H9 (cell line): ENCODE measurements around the gene SYVN1. TPM values are rescaled to one million over a fixed set of nuclear protein-coding genes. Genes with fewer than 3 reads are reported as not detected.

Experiments used
- DNase-seq: peaks from one replicate; pipeline ENCODE4 v3.0.0-alpha.2; 2017
- H2AFZ ChIP-seq: one replicate; pipeline ENCODE4 v1.6.1; 2013; ENCODE audit warnings: mild to moderate bottlenecking, low read length, control low read depth, moderate library complexity
- H2AK5ac ChIP-seq: 2 replicates; pipeline ENCODE4 v1.6.1; 2013; ENCODE audit warnings: low read length, control low read depth, mixed read lengths; ENCODE audit not compliant: insufficient read length
- H2BK120ac ChIP-seq: one replicate; pipeline ENCODE4 v1.6.1; 2013; ENCODE audit warnings: low read depth, mild to moderate bottlenecking, low read length, control low read depth, inconsistent platforms; ENCODE audit not compliant: poor library complexity, severe bottlenecking
- H2BK12ac ChIP-seq: 2 replicates; pipeline ENCODE4 v1.6.1; 2013; ENCODE audit warnings: low read length, control low read depth, mixed read lengths, low read depth; ENCODE audit not compliant: insufficient read length
- H2BK15ac ChIP-seq: 2 replicates; pipeline ENCODE4 v1.6.1; 2013; ENCODE audit warnings: low read depth, low read length, control low read depth
- H2BK20ac ChIP-seq: one replicate; pipeline ENCODE4 v1.6.1; 2013; ENCODE audit warnings: low read depth, mild to moderate bottlenecking, low read length, control low read depth, inconsistent platforms; ENCODE audit not compliant: poor library complexity, severe bottlenecking
- H2BK5ac ChIP-seq: 2 replicates; pipeline ENCODE4 v1.6.1; 2013; ENCODE audit warnings: low read length, control low read depth, mixed read lengths; ENCODE audit not compliant: insufficient read length
- H3K14ac ChIP-seq: 2 replicates; pipeline ENCODE4 v1.6.1; 2013; ENCODE audit warnings: low read length, control low read depth; ENCODE audit not compliant: insufficient read depth
- H3K18ac ChIP-seq: 2 replicates; pipeline ENCODE4 v1.6.1; 2013; ENCODE audit warnings: low read depth, mild to moderate bottlenecking, mixed read lengths, low read length, control low read depth; ENCODE audit not compliant: insufficient read length
- H3K23ac ChIP-seq: 2 replicates; pipeline ENCODE4 v1.6.1; 2013; ENCODE audit warnings: low read length, control low read depth, mixed read lengths, low read depth; ENCODE audit not compliant: insufficient read length
- H3K23me2 ChIP-seq: 2 replicates; pipeline ENCODE4 v1.6.1; 2013; ENCODE audit warnings: low read depth, mild to moderate bottlenecking, mixed read lengths, low read length, control low read depth; ENCODE audit not compliant: insufficient read length, poor library complexity, severe bottlenecking
- H3K27ac ChIP-seq: 2 replicates; pipeline ENCODE4 v1.5.1; 2013; ENCODE audit warnings: low read length, control low read depth, mixed read lengths, low read depth; ENCODE audit not compliant: insufficient read length
- H3K27me3 ChIP-seq: 2 replicates; pipeline ENCODE4 v1.6.1; 2013; ENCODE audit warnings: low read length, control low read depth, inconsistent platforms; ENCODE audit not compliant: insufficient read depth
- H3K4ac ChIP-seq: 2 replicates; pipeline ENCODE4 v1.6.1; 2013; ENCODE audit warnings: low read depth, mild to moderate bottlenecking, control low read depth, inconsistent platforms, low read length, moderate library complexity
- H3K4me1 ChIP-seq: 2 replicates; pipeline ENCODE4 v1.6.1; 2013; ENCODE audit warnings: low read length, control low read depth, inconsistent platforms; ENCODE audit not compliant: insufficient read depth
- H3K4me2 ChIP-seq: 2 replicates; pipeline ENCODE4 v1.6.1; 2013; ENCODE audit warnings: low read length, control low read depth, mixed read lengths; ENCODE audit not compliant: insufficient read length, insufficient read depth
- H3K56ac ChIP-seq: 2 replicates; pipeline ENCODE4 v1.6.1; 2013; ENCODE audit warnings: low read depth, mild to moderate bottlenecking, mixed read lengths, low read length, control low read depth; ENCODE audit not compliant: insufficient read length
- H3K79me1 ChIP-seq: 2 replicates; pipeline ENCODE4 v1.6.1; 2013; ENCODE audit warnings: low read depth, mild to moderate bottlenecking, moderate library complexity, low read length, control low read depth, inconsistent platforms; ENCODE audit not compliant: insufficient read depth, poor library complexity, severe bottlenecking
- H3K79me2 ChIP-seq: 2 replicates; pipeline ENCODE4 v1.6.1; 2013; ENCODE audit warnings: low read length, control low read depth, inconsistent platforms; ENCODE audit not compliant: insufficient read depth
- H3K9ac ChIP-seq: 2 replicates; pipeline ENCODE4 v1.6.1; 2013; ENCODE audit warnings: low read length, control low read depth, mixed read lengths; ENCODE audit not compliant: insufficient read length; ENCODE audit errors: extremely low read depth
- H3K9me3 ChIP-seq: one replicate; pipeline ENCODE4 v1.6.1; 2013; ENCODE audit warnings: low read depth, low read length, inconsistent platforms; ENCODE audit not compliant: control insufficient read depth
- H3T11ph ChIP-seq: one replicate; pipeline ENCODE4 v1.6.1; 2013; ENCODE audit warnings: mild to moderate bottlenecking, low read length, control low read depth, inconsistent platforms
- H4K20me1 ChIP-seq: one replicate; pipeline ENCODE4 v1.6.1; 2013; ENCODE audit not compliant: control insufficient read depth, insufficient read length, insufficient read depth
- H4K5ac ChIP-seq: 2 replicates; pipeline ENCODE4 v1.6.1; 2013; ENCODE audit warnings: low read depth, mild to moderate bottlenecking, mixed read lengths, low read length, control low read depth; ENCODE audit not compliant: insufficient read length
- H4K8ac ChIP-seq: replicated peaks from 2 replicates; pipeline ENCODE4 v1.6.1; 2013; ENCODE audit warnings: low read length, control low read depth, mixed read lengths, low read depth; ENCODE audit not compliant: insufficient read length
- H4K91ac ChIP-seq: 2 replicates; pipeline ENCODE4 v1.6.1; 2013; ENCODE audit warnings: low read depth, mild to moderate bottlenecking, moderate library complexity, mixed read lengths, low read length, control low read depth; ENCODE audit not compliant: insufficient read length
- H3K27ac Mint-ChIP-seq, 3 experiments: 2 replicates in 2 of 3; 3 replicates in 1 of 3; pipeline ENCODE4 v1.8.0; 2020 to 2021; ENCODE audit warnings: mixed read lengths in 3 of 3, mild to moderate bottlenecking in 1 of 3, moderate library complexity in 1 of 3
- H3K27me3 Mint-ChIP-seq: 2 replicates; pipeline ENCODE4 v1.8.0; 2021; ENCODE audit warnings: low read depth, mild to moderate bottlenecking, moderate library complexity, mixed read lengths
- H3K36me3 Mint-ChIP-seq, 3 experiments: 2 replicates in 2 of 3; 3 replicates in 1 of 3; pipeline ENCODE4 v1.8.0; 2020 to 2021; ENCODE audit warnings: low read depth in 3 of 3, mixed read lengths in 3 of 3; ENCODE audit not compliant: insufficient read depth in 1 of 3
- H3K4me1 Mint-ChIP-seq, 2 experiments: 2 replicates each; pipeline ENCODE4 v1.8.0; 2020; ENCODE audit warnings: mixed read lengths in 2 of 2
- H3K4me3 Mint-ChIP-seq, 2 experiments: 2 replicates in 1 of 2; 3 replicates in 1 of 2; pipeline ENCODE4 v1.8.0; 2020 to 2021; ENCODE audit warnings: mild to moderate bottlenecking in 2 of 2, mixed read lengths in 2 of 2, moderate library complexity in 1 of 2
- H3K9me3 Mint-ChIP-seq, 2 experiments: 2 replicates in 1 of 2; 3 replicates in 1 of 2; pipeline ENCODE4 v1.8.0; 2020; ENCODE audit warnings: mild to moderate bottlenecking in 2 of 2, mixed read lengths in 2 of 2, moderate library complexity in 1 of 2
- CTCF ChIP-seq: fragments of 200-600 bp; sonication (generic); conservative IDR thresholded peaks from 3 replicates; pipeline ENCODE4 v1.8.0; 2021; ENCODE audit warnings: antibody characterized with exemption, mild to moderate bottlenecking
- WGBS: extraction: QIAGEN DNeasy Blood & Tissue Kit; methylation state at CpG from one replicate; pipeline ENCODE4 v1.1.7; 2013; ENCODE audit warnings: missing lambda C conversion rate, low lambda C conversion rate, mixed read lengths; ENCODE audit not compliant: insufficient read length; ENCODE audit errors: extremely low coverage; 5-methylcytosine and 5-hydroxymethylcytosine counted together
- total RNA-seq: library from RNA; stranded (reverse); gene quantifications from 2 replicates; pipeline ENCODE4 v1.2.1, GENCODE V29; 2021

Gene SYVN1
- total RNA-seq, 1 experiment from 2014 or later: 31.6 TPM

- no peak overlapping the region for H3K27ac ChIP-seq
These were observed 48.9 kb downstream of the SYVN1 start for GRCh38 chr11:65085446-65085845.

More at GRCh38 chr11:65085446-65085845, 48.9 kb downstream of the SYVN1 start:
- no peak overlapping the region for H2AK5ac ChIP-seq
- H2BK5ac ChIP-seq: no peak overlapping the region
- no peaks in the 10 kb centered on the region; a peak in 1 of 5 replicates for H3K9me3 Mint-ChIP-seq
- peaks cover 14 to 16% of the 10 kb centered on the region in 2 experiments for H3K4me1 Mint-ChIP-seq
- no peak overlapping the region; a peak in 2 of 7 replicates for H3K27ac Mint-ChIP-seq
- no peak overlapping the region for H3K14ac ChIP-seq
- peaks cover 12% of the 10 kb centered on the region for H3K23me2 ChIP-seq
- H3K79me1 ChIP-seq: peaks cover 3% of the 10 kb centered on the region
- no peak overlapping the region for H3K56ac ChIP-seq
- H3K9ac ChIP-seq: no peak overlapping the region
- no peak overlapping the region for H2BK120ac ChIP-seq
- no peak overlapping the region for H4K5ac ChIP-seq
- H2BK20ac ChIP-seq: no peak overlapping the region
- H3K27me3 ChIP-seq: no peaks in the 10 kb centered on the region
- H4K8ac ChIP-seq: no peak overlapping the region
- no peak overlapping the region for H2BK12ac ChIP-seq
- H3K18ac ChIP-seq: no peak overlapping the region
- H3K9me3 ChIP-seq: no peaks in the 10 kb centered on the region
- no peak overlapping the region for H3K23ac ChIP-seq
- peak overlapping the region; percentile 97 to 99 for H3K4me3 Mint-ChIP-seq
- H3K4me2 ChIP-seq: peak overlapping the region; percentile 79
- no peak overlapping the region for H2BK15ac ChIP-seq
- H4K20me1 ChIP-seq: peaks cover 3% of the 10 kb centered on the region
- no peak overlapping the region for H2AFZ ChIP-seq
- TF ChIP-seq CTCF: no peak
- no CpG with 5 or more reads among the region's 4 CpGs for WGBS
- no peak for DNase-seq
- peaks cover 19 to 63% (median 60%) of the 10 kb centered on the region in 3 experiments for H3K36me3 Mint-ChIP-seq
- no peak overlapping the region for H3K4ac ChIP-seq
- H3T11ph ChIP-seq: no peak overlapping the region
- no peak overlapping the region for H4K91ac ChIP-seq
- peaks cover 8% of the 10 kb centered on the region; the same call in 1 of the 2 replicates for H3K79me2 ChIP-seq
- no peaks in the 10 kb centered on the region for H3K4me1 ChIP-seq
- H3K27me3 Mint-ChIP-seq: no peaks in the 10 kb centered on the region
